K562 (cell line): Measurements from ENCODE around the gene PET100. TPM values are rescaled to one million over a fixed set of nuclear protein-coding genes. Genes with fewer than 3 reads are reported as not detected.
A peak's percentile ranks its signal among the peaks of the same experiment; 100 is the strongest.

Experiments
- ATAC-seq: fragments of 200-7000 bp; cut with Tn5 transposase; 3 replicates; pipeline ENCODE4 v1.9.1; 2020; ENCODE audit warnings: moderate library complexity
- BruUV-seq: library from RNA; stranded (reverse); fragments of 400-500 nt; replicated peaks from 2 replicates; lab custom pipeline; 2021; lab: Mats Ljungman, UMichigan
- CTCF ChIA-PET: fragments of 300-600 bp; formaldehyde crosslinking; extraction: SDS; loops from one replicate; lab custom pipeline; 2021; ENCODE audit warnings: low intra/inter-chr PET ratio; lab: Yijun Ruan, JAX
- POLR2A ChIA-PET: fragments of 300-600, 350-650 bp; sonication (Branson Sonifier 250); formaldehyde crosslinking; extraction: SDS; loops from one replicate; lab custom pipeline; 2021; ENCODE audit warnings: antibody characterized with exemption, inconsistent platforms; lab: Yijun Ruan, JAX
- DNase-seq, 4 experiments: peaks; one replicate each; pipeline versions ENCODE4 v3.0.0 to v3.0.0-alpha.2; 2011 to 2018; ENCODE audit warnings: low spot score in 3 of 4, mixed read lengths in 3 of 4; ENCODE audit errors: extremely low read depth in 1 of 4
- FAIRE-seq: peaks from 2 replicates; lab custom pipeline; 2011; peaks lifted over from hg19 to GRCh38; lab: Jason Lieb, UNC
- H2AFZ ChIP-seq: 2 replicates; pipeline ENCODE4 v1.6.0; 2011; ENCODE audit warnings: low read depth, low read length, control low read depth, inconsistent platforms
- H3K27ac ChIP-seq: fragments of 200-600 bp; 3 replicates; pipeline ENCODE4 v1.8.0; 2011; ENCODE audit warnings: low read depth, mild to moderate bottlenecking, control low read depth, inconsistent platforms, low read length, moderate library complexity, mixed read lengths; ENCODE audit errors: extremely low read depth
- H3K27me3 ChIP-seq, 2 experiments: fragments of 300-600 bp in 1 of 2; 2 replicates in 1 of 2; 3 replicates in 1 of 2; pipeline versions ENCODE4 v1.6.0 to v1.8.0; 2011; ENCODE audit warnings: inconsistent platforms in 2 of 2, low read length in 2 of 2, mild to moderate bottlenecking in 1 of 2, mixed read lengths in 1 of 2, moderate library complexity in 1 of 2; ENCODE audit not compliant: control insufficient read depth in 2 of 2, insufficient read depth in 2 of 2
- H3K36me3 ChIP-seq: fragments of 300-600 bp; 3 replicates; pipeline ENCODE4 v1.8.0; 2011; ENCODE audit warnings: mild to moderate bottlenecking, low read length, inconsistent platforms; ENCODE audit not compliant: control insufficient read depth, insufficient read depth
- H3K4me1 ChIP-seq, 2 experiments: fragments of 200-600 bp in 1 of 2; replicated peaks in 1 of 2; 2 replicates in 1 of 2; 3 replicates in 1 of 2; pipeline versions ENCODE4 v1.5.1 to v1.8.0; 2011; ENCODE audit warnings: inconsistent platforms in 2 of 2, low read length in 2 of 2, mild to moderate bottlenecking in 1 of 2, mixed read lengths in 1 of 2, moderate library complexity in 1 of 2; ENCODE audit not compliant: control insufficient read depth in 2 of 2, insufficient read depth in 2 of 2
- H3K4me2 ChIP-seq: 2 replicates; pipeline ENCODE4 v1.6.1; 2011; ENCODE audit warnings: low read length, control low read depth, inconsistent platforms, mixed read lengths; ENCODE audit not compliant: insufficient read depth
- H3K4me3 ChIP-seq: fragments of 200-600 bp; sonication (generic), shearing (Covaris generic); 2 replicates; pipeline ENCODE4 v1.5.1; 2016; ENCODE audit warnings: control low read depth, inconsistent platforms
- H3K79me2 ChIP-seq: fragments of 200-600 bp; 3 replicates; pipeline ENCODE4 v1.8.0; 2011; ENCODE audit warnings: low read length, inconsistent platforms; ENCODE audit not compliant: control insufficient read depth, insufficient read depth
- H3K9ac ChIP-seq, 2 experiments: 2 replicates each; pipeline versions ENCODE4 v1.6.0 to v1.6.1; 2011; ENCODE audit warnings: low read depth in 2 of 2, low read length in 2 of 2, control low read depth in 1 of 2, inconsistent platforms in 1 of 2, mild to moderate bottlenecking in 1 of 2, mixed read lengths in 1 of 2; ENCODE audit not compliant: insufficient read depth in 1 of 2
- H3K9me1 ChIP-seq: one replicate; pipeline ENCODE4 v1.6.0; 2011; ENCODE audit warnings: inconsistent platforms, mild to moderate bottlenecking, low read length, moderate library complexity; ENCODE audit not compliant: control insufficient read depth, insufficient read depth
- H3K9me3 ChIP-seq: replicated peaks from 2 replicates; pipeline ENCODE4 v1.5.1; 2011; ENCODE audit warnings: low read depth, low read length, inconsistent platforms; ENCODE audit not compliant: control insufficient read depth, insufficient read depth
- H4K20me1 ChIP-seq: replicated peaks from 2 replicates; pipeline ENCODE4 v1.6.1; 2011; ENCODE audit warnings: low read length, inconsistent platforms, mixed read lengths; ENCODE audit not compliant: control insufficient read depth, insufficient read depth
- DACH1 ChIP-seq: fragments of 450-650 bp; IDR thresholded peaks from 2 replicates; pipeline ENCODE4 v1.6.1; 2018; ENCODE audit not compliant: partially characterized antibody
- EGR1 ChIP-seq: fragments of 450-650 bp; conservative IDR thresholded peaks from 2 replicates; pipeline ENCODE4 v1.6.1; 2017; ENCODE audit warnings: mild to moderate bottlenecking
- ETV1 ChIP-seq: fragments of 450-650 bp; conservative IDR thresholded peaks from 2 replicates; pipeline ENCODE4 v1.6.1; 2016; ENCODE audit warnings: missing genetic modification characterization, control low read depth, low read depth, missing compliant biosample characterization
- GTF2F1 ChIP-seq: IDR thresholded peaks from 2 replicates; pipeline ENCODE4 v1.6.1; 2011; ENCODE audit warnings: low read depth, low read length, improper control_type of control experiment
- HNRNPLL ChIP-seq: fragments of 200-400 bp; formaldehyde crosslinking; IDR thresholded peaks from 2 replicates; pipeline ENCODE4 v1.6.1; 2017; ENCODE audit warnings: low read length, low read depth, mild to moderate bottlenecking; ENCODE audit not compliant: poor library complexity, severe bottlenecking
- MIER1 ChIP-seq: fragments of 450-650 bp; IDR thresholded peaks from 2 replicates; pipeline ENCODE4 v1.6.1; 2016; ENCODE audit warnings: antibody characterized with exemption, mild to moderate bottlenecking, low read depth
- MTA1 ChIP-seq: fragments of 450-650 bp; IDR thresholded peaks from 2 replicates; pipeline ENCODE4 v1.6.1; 2017; ENCODE audit warnings: borderline replicate concordance
- SMARCB1 ChIP-seq: IDR thresholded peaks from 2 replicates; pipeline ENCODE4 v1.6.1; 2011; ENCODE audit warnings: improper control_type of control experiment, low read depth; ENCODE audit not compliant: insufficient read length
- ZBTB7A ChIP-seq: IDR thresholded peaks from 2 replicates; pipeline ENCODE4 v1.6.1; 2011; ENCODE audit warnings: low read depth, mild to moderate bottlenecking, low read length, moderate library complexity, borderline replicate concordance; ENCODE audit not compliant: control insufficient read depth
- ZNF57 ChIP-seq: fragments of 450-650 bp; formaldehyde crosslinking; IDR thresholded peaks from 2 replicates; pipeline ENCODE4 v1.4.0; 2020; ENCODE audit warnings: mild to moderate bottlenecking, moderate library complexity
- ZNF695 ChIP-seq: fragments of 450-650 bp; formaldehyde crosslinking; IDR thresholded peaks from 2 replicates; pipeline ENCODE4 v1.4.0; 2020; ENCODE audit warnings: mild to moderate bottlenecking, moderate library complexity
- ZNF780A ChIP-seq: fragments of 250-450 bp; sonication (Bioruptor Pico); IDR thresholded peaks from 2 replicates; pipeline ENCODE4 v1.5.0; 2021; ENCODE audit warnings: mild to moderate bottlenecking
- WGBS: fragments of 100-300 bp; shearing (Covaris generic); methylation state at CpG from one replicate; pipeline ENCODE4 v1.1.6; 2016; ENCODE audit warnings: low coverage, mixed read lengths; ENCODE audit not compliant: insufficient coverage; ENCODE audit errors: missing lambda C conversion rate; 5-methylcytosine and 5-hydroxymethylcytosine counted together
- in situ Hi-C: fragments of 300-500 bp; cut with MboI; formaldehyde crosslinking; loops from 4 replicates; pipeline ENCODE4 v1.15.0; 2018; ENCODE audit warnings: inconsistent platforms, mixed read lengths
- intact Hi-C: fragments of 100-400 bp; cut with micrococcal nuclease; formaldehyde crosslinking; loops from 2 replicates; pipeline ENCODE4 v1.14.2; 2022
- polyA plus RNA-seq, 8 experiments: library from polyadenylated mRNA; depleted of rRNA in 4 of 8; stranded (reverse) in 5 of 8; unstranded in 3 of 8; fragments of >200 nt; fragmentation: Nextera tagmentation in 2 of 8; fragmentation: Illumina TruSeq in 1 of 8; extraction: Ambion mirVana in 2 of 8; extraction: Trizol in 1 of 8; gene quantifications; 2 replicates each; pipeline versions ENCODE4 v1.2.1 to v1.2.3, GENCODE V29; 2011 to 2014; ENCODE audit warnings: inconsistent platforms in 1 of 8, missing spikeins in 1 of 8
- total RNA-seq, 7 experiments: library from RNA; depleted of rRNA in 6 of 7; stranded (reverse); fragments of >200 nt in 6 of 7; fragmentation: Illumina TruSeq in 2 of 7; extraction: Trizol in 2 of 7; gene quantifications; 2 replicates each; pipeline versions ENCODE4 v1.2.1 to v1.2.3, GENCODE V29; 2011 to 2021; ENCODE audit warnings: low replicate concordance in 1 of 7
- TF ChIP-seq, protein P1 (sequence below): fragments of 200-600 bp; sonication (generic); IDR thresholded peaks from one replicate; pipeline ENCODE4 v1.6.1; 2012; ENCODE audit warnings: mild to moderate bottlenecking, low read depth, low read length, inconsistent platforms

The PET100 gene
- total and polyA plus RNA-seq, 9 of the 15 experiments (the other 6 are each of a cell fraction or from before 2014, with no cell fraction given) = 62.3 to 351 (median 98.3) TPM

GRCh38 chr19:7676854-7677253, 47.3 kb downstream of the PET100 start, which contains the start of gene MCEMP1:
Gene MCEMP1, plus strand, starts transcription at chr19:7677090. Its CDS starts 31 bp downstream, at chr19:7677121.
- FAIRE-seq = no peak
- Histone ChIP-seq H3K9me3 (peaks cover 5% of the 10 kb centered on the region; the same call in 1 of the 2 replicates), H3K79me2 (peaks cover 11% of the 10 kb centered on the region; the same call in 2 of the 3 replicates), H3K4me3 (no peak within 1 kb of the TSS; the same call in 1 of the 2 replicates), H3K9ac (no peak within 1 kb of the TSS), H3K27ac (no peak within 1 kb of the TSS), H3K27me3 (peaks cover under 1 to 11% of the 10 kb centered on the region in 2 experiments; a peak in 2 of 5 replicates), H3K4me1 (peaks cover 10 to 17% of the 10 kb centered on the region in 2 experiments; a peak in 4 of 5 replicates), H3K36me3 (no peaks in the 10 kb centered on the region), H4K20me1 (no peaks in the 10 kb centered on the region), H3K9me1 (no peaks in the 10 kb centered on the region), H2AFZ (peak within 1 kb of the TSS; percentile 55; the same call in 1 of the 2 replicates), H3K4me2 (peak within 1 kb of the TSS; percentile 31)
- POLR2A ChIA-PET = no interaction called here
- no peak for DNase-seq
- in situ Hi-C loops = loop anchor here (5.0 kb wide), 1 partner anchor 90 kb away; no protein-coding TSS in a partner anchor
- ATAC-seq = no peak
- no TSS peak for BruUV-seq
- CTCF ChIA-PET = no interaction called here
- 3% methylated on average over 10 of the region's 10 CpGs for WGBS
- intact Hi-C loops = no loop called here
- TF ChIP-seq EGR1 (peak; percentile 69), GTF2F1 (no peak), MTA1 (no peak), SMARCB1 (no peak), ZBTB7A (0 out of 2 replicates have a peak, but pooled peaks have one; percentile 7), ZNF780A (CRISPR knock-in tag) (no peak), ZNF695 (CRISPR knock-in tag) (no peak), ZNF57 (CRISPR knock-in tag) (no peak), MIER1 (no peak), DACH1 (no peak), ETV1 (peak; percentile 49), HNRNPLL (no peak)
- TF ChIP-seq, protein P1, sequence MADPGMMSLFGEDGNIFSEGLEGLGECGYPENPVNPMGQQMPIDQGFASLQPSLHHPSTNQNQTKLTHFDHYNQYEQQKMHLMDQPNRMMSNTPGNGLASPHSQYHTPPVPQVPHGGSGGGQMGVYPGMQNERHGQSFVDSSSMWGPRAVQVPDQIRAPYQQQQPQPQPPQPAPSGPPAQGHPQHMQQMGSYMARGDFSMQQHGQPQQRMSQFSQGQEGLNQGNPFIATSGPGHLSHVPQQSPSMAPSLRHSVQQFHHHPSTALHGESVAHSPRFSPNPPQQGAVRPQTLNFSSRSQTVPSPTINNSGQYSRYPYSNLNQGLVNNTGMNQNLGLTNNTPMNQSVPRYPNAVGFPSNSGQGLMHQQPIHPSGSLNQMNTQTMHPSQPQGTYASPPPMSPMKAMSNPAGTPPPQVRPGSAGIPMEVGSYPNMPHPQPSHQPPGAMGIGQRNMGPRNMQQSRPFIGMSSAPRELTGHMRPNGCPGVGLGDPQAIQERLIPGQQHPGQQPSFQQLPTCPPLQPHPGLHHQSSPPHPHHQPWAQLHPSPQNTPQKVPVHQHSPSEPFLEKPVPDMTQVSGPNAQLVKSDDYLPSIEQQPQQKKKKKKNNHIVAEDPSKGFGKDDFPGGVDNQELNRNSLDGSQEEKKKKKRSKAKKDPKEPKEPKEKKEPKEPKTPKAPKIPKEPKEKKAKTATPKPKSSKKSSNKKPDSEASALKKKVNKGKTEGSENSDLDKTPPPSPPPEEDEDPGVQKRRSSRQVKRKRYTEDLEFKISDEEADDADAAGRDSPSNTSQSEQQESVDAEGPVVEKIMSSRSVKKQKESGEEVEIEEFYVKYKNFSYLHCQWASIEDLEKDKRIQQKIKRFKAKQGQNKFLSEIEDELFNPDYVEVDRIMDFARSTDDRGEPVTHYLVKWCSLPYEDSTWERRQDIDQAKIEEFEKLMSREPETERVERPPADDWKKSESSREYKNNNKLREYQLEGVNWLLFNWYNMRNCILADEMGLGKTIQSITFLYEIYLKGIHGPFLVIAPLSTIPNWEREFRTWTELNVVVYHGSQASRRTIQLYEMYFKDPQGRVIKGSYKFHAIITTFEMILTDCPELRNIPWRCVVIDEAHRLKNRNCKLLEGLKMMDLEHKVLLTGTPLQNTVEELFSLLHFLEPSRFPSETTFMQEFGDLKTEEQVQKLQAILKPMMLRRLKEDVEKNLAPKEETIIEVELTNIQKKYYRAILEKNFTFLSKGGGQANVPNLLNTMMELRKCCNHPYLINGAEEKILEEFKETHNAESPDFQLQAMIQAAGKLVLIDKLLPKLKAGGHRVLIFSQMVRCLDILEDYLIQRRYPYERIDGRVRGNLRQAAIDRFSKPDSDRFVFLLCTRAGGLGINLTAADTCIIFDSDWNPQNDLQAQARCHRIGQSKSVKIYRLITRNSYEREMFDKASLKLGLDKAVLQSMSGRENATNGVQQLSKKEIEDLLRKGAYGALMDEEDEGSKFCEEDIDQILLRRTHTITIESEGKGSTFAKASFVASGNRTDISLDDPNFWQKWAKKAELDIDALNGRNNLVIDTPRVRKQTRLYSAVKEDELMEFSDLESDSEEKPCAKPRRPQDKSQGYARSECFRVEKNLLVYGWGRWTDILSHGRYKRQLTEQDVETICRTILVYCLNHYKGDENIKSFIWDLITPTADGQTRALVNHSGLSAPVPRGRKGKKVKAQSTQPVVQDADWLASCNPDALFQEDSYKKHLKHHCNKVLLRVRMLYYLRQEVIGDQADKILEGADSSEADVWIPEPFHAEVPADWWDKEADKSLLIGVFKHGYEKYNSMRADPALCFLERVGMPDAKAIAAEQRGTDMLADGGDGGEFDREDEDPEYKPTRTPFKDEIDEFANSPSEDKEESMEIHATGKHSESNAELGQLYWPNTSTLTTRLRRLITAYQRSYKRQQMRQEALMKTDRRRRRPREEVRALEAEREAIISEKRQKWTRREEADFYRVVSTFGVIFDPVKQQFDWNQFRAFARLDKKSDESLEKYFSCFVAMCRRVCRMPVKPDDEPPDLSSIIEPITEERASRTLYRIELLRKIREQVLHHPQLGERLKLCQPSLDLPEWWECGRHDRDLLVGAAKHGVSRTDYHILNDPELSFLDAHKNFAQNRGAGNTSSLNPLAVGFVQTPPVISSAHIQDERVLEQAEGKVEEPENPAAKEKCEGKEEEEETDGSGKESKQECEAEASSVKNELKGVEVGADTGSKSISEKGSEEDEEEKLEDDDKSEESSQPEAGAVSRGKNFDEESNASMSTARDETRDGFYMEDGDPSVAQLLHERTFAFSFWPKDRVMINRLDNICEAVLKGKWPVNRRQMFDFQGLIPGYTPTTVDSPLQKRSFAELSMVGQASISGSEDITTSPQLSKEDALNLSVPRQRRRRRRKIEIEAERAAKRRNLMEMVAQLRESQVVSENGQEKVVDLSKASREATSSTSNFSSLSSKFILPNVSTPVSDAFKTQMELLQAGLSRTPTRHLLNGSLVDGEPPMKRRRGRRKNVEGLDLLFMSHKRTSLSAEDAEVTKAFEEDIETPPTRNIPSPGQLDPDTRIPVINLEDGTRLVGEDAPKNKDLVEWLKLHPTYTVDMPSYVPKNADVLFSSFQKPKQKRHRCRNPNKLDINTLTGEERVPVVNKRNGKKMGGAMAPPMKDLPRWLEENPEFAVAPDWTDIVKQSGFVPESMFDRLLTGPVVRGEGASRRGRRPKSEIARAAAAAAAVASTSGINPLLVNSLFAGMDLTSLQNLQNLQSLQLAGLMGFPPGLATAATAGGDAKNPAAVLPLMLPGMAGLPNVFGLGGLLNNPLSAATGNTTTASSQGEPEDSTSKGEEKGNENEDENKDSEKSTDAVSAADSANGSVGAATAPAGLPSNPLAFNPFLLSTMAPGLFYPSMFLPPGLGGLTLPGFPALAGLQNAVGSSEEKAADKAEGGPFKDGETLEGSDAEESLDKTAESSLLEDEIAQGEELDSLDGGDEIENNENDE = no peak
